Right lobe of liver (tissue), 4 donors: ENCODE measurements around the gene CCDC43.

Source experiments
- CTCF ChIP-seq, 4 donors: fragments of 200-600 bp in 3 of 4; fragments of 450-650 bp in 1 of 4; IDR thresholded peaks; one replicate each; pipeline versions ENCODE4 v1.5.1 to v1.8.0; 2016 to 2022; ENCODE audit warnings: antibody characterized with exemption in 4 of 4, mild to moderate bottlenecking in 2 of 4
- POLR2A ChIP-seq: fragments of 450-650 bp; IDR thresholded peaks from one replicate; pipeline ENCODE4 v1.6.1; 2017; ENCODE audit warnings: antibody characterized with exemption, mild to moderate bottlenecking
- donor health status: DM: no; HTN: no; CAD: no.
- donor health status: DM: no; HTN: no; CAD: no.
- donor health status: DM: no; HTN: yes; CAD: no.

GRCh38 chr17:44636562-44636961 lies 53.0 kb downstream of the CCDC43 start:
- TF ChIP-seq CTCF (IDR thresholded peaks at IDR 0.05), result peak; percentile 16 to 27 (median 18)
- TF ChIP-seq POLR2A, result no peak
